ENCODE results near the gene PHYHD1. TPM values are rescaled to one million over a fixed set of nuclear protein-coding genes. Genes with fewer than 3 reads are reported as not detected.

The PHYHD1 gene
- total and polyA plus RNA-seq, 2 of the 4 experiments (the other 2 are of a cell fraction) = 2.2 to 8.4 TPM

- intact Hi-C loops (cut with micrococcal nuclease) = no loop called here
- TF ChIP-seq CTCF (conservative IDR thresholded peaks at IDR 0.05; ENCODE audit: low read depth, low read length) = no peak
- TF ChIP-seq MXI1 (IDR thresholded peaks at IDR 0.05; ENCODE audit: borderline replicate concordance, low read depth, low read length) = no peak
- TF ChIP-seq SMC3 (IDR thresholded peaks at IDR 0.05; ENCODE audit: low read depth, low read length) = no peak
- no peak for TF ChIP-seq MAFK (IDR thresholded peaks at IDR 0.05; ENCODE audit: low read depth, low read length)
- TF ChIP-seq ELK1 (IDR thresholded peaks at IDR 0.05; ENCODE audit: borderline replicate concordance, low read depth, low read length) = no peak
- no peak for TF ChIP-seq POLR2A (IDR thresholded peaks at IDR 0.05; ENCODE audit: low read depth, low read length)
- TF ChIP-seq RAD21 (IDR thresholded peaks at IDR 0.05; ENCODE audit: low read length) = no peak
- TF ChIP-seq MAZ (IDR thresholded peaks at IDR 0.05; ENCODE audit: borderline replicate concordance, low read depth, low read length) = no peak
- TF ChIP-seq CEBPB (IDR thresholded peaks at IDR 0.05; ENCODE audit: low read depth, low read length) = no peak
- Histone ChIP-seq H2BK5ac (ENCODE audit: low read depth, low read length, poor library complexity, severe bottlenecking) (peak overlapping the region; percentile 55), H4K20me1 (ENCODE audit: insufficient read depth, low read length) (no peaks in the 10 kb centered on the region; the same call in none of the 2 replicates), H2AK9ac (replicated peaks; ENCODE audit: low read depth, low read length, poor library complexity) (peak overlapping the region; percentile 84), H2BK15ac (ENCODE audit: low read depth, low read length) (no peak overlapping the region), H3K23ac (ENCODE audit: low read depth, low read length) (no peak overlapping the region), H2AK5ac (ENCODE audit: low read depth, low read length) (peak overlapping the region; percentile 29; the same call in 1 of the 2 replicates), H3K14ac (replicated peaks; ENCODE audit: low read depth, low read length) (no peak overlapping the region; the same call in 1 of the 2 replicates), H3K4me1 (ENCODE audit: control insufficient read depth, insufficient read depth, low read length) (peaks cover 29% of the 10 kb centered on the region), H2BK120ac (ENCODE audit: low read depth, low read length) (peak overlapping the region; percentile 38; the same call in 1 of the 2 replicates), H2AFZ (replicated peaks; ENCODE audit: low read length, poor library complexity) (no peak overlapping the region), H3K27me3 (ENCODE audit: control insufficient read depth, insufficient read depth, low read length) (no peaks in the 10 kb centered on the region), H3K4me3 (ENCODE audit: insufficient read depth, low read depth, low read length) (no peak overlapping the region), H3K9ac (ENCODE audit: low read depth, low read length) (no peak overlapping the region), H4K5ac (ENCODE audit: low read depth, low read length) (no peak overlapping the region), H2BK20ac (ENCODE audit: low read depth, low read length) (peak overlapping the region; percentile 25), H3K27ac (ENCODE audit: insufficient read depth, low read length) (no peak overlapping the region; the same call in 1 of the 2 replicates), H3K79me1 (ENCODE audit: low read depth in 1 of 2, low read length in 2 of 2) (peaks cover 38 to 95% of the 10 kb centered on the region in 2 experiments; a peak in 3 of 4 replicates), H4K8ac (ENCODE audit: low read depth in 2 of 2, low read length in 2 of 2) (peak overlapping the region in 1 of 2 experiments; percentile 39; a peak in 1 of 4 replicates), H3K9me3 (ENCODE audit: control insufficient read depth, insufficient read depth, low read length) (no peaks in the 10 kb centered on the region), H3K56ac (ENCODE audit: extremely low read depth, insufficient read depth, low read length) (no peak overlapping the region), H3K9me1 (ENCODE audit: insufficient read depth, low read length) (peaks cover 34% of the 10 kb centered on the region), H3K18ac (ENCODE audit: low read depth, low read length) (no peak overlapping the region), H3K4me2 (ENCODE audit: low read depth, low read length) (no peak overlapping the region), H4K91ac (ENCODE audit: insufficient read depth, low read depth, low read length) (peak overlapping the region; percentile 15), H3K4ac (ENCODE audit: low read depth, low read length) (peak overlapping the region; percentile 39), H3K36me3 (ENCODE audit: control insufficient read depth, insufficient read depth, low read length) (peaks cover 41% of the 10 kb centered on the region)
- dilution Hi-C loops (cut with HindIII; ENCODE audit: low sequenced_read_pairs, unreplicated experiment) = no loop called here
- ATAC-seq (ENCODE audit: low read depth) (no peak), DNase-seq (no peak)
- 100% methylated on average over 1 of the region's 4 CpGs; no CpG with 5 or more reads in 1 of the 2 experiments for WGBS, 2 experiments (ENCODE audit: extremely low coverage in 2 of 2, insufficient read length in 1 of 2)
- POLR2A ChIA-PET (ENCODE audit: unreplicated experiment) = no interaction called here
- CTCF ChIA-PET = no interaction called here
- in situ Hi-C loops (cut with MboI; ENCODE audit: low sequenced_read_pairs) = no loop called here
- no TSS peak for BruUV-seq (replicated peaks)
Observed at GRCh38 chr9:128909859-128910258, 10.9 kb upstream of the PHYHD1 start.
